ENCODE data around the gene ATP5ME.
A peak's percentile ranks its signal among the peaks of the same experiment; 100 is the strongest.
"Not testable (repeated sequence)": the region's sequence is repeated elsewhere in the genome, so short reads cannot be mapped to it uniquely, and the experiment has no call there.

Gene ATP5ME

GRCh38 chr4:705278-706082 is 31.4 kb upstream of the ATP5ME start, which contains the start of gene PCGF3:
Gene PCGF3, plus strand, starts transcription at chr4:705832. Its CDS starts 27,849 bp downstream, at chr4:733681.
- peak; percentile 94 to 97 for DNase-seq (ENCODE audit: low read depth in 1 of 2, low spot score in 1 of 2)

- no peak for DNase-seq (ENCODE audit: low read depth in 1 of 2, low spot score in 1 of 2)
These were observed 30.8 kb upstream of the ATP5ME start for GRCh38 chr4:704971-705277.

GRCh38 chr4:704198-704891 is 30.3 kb upstream of the ATP5ME start:
- DNase-seq (ENCODE audit: low read depth in 1 of 2, low spot score in 1 of 2) = no peak

GRCh38 chr4:703336-704197 is 29.5 kb upstream of the ATP5ME start:
- DNase-seq (ENCODE audit: low read depth in 1 of 2, low spot score in 1 of 2) = no peak

- DNase-seq (ENCODE audit: low read depth in 1 of 2, low spot score in 1 of 2) = no peak
These were observed 28.6 kb upstream of the ATP5ME start for GRCh38 chr4:702618-703048.

GRCh38 chr4:700587-701264 is 26.6 kb upstream of the ATP5ME start:
- no peak for DNase-seq (ENCODE audit: low read depth in 1 of 2, low spot score in 1 of 2)

- DNase-seq (ENCODE audit: low read depth in 1 of 2, low spot score in 1 of 2) = no peak
These were observed 25.9 kb upstream of the ATP5ME start for GRCh38 chr4:699816-700580.

- DNase-seq (ENCODE audit: low read depth in 1 of 2, low spot score in 1 of 2) = not testable (repeated sequence)
These were observed 20.4 kb upstream of the ATP5ME start for GRCh38 chr4:694341-694940.

- DNase-seq (ENCODE audit: low read depth in 1 of 2, low spot score in 1 of 2) = no peak
These were observed 18.9 kb upstream of the ATP5ME start for GRCh38 chr4:692771-693554.

- DNase-seq (ENCODE audit: low read depth in 1 of 2, low spot score in 1 of 2) = no peak
These were observed 15.6 kb upstream of the ATP5ME start for GRCh38 chr4:689723-690122.

- no peak for DNase-seq (ENCODE audit: low read depth in 1 of 2, low spot score in 1 of 2)
These were observed 15.0 kb upstream of the ATP5ME start, which contains the start of gene SLC49A3 for GRCh38 chr4:688854-689681. Gene SLC49A3, minus strand, starts transcription at chr4:689151. Its CDS starts 24 bp downstream, at chr4:689127.

- no peak for DNase-seq (ENCODE audit: low read depth in 1 of 2, low spot score in 1 of 2)
These were observed 14.1 kb upstream of the ATP5ME start for GRCh38 chr4:687971-688853.

- no peak for DNase-seq (ENCODE audit: low read depth in 1 of 2, low spot score in 1 of 2)
These were observed 13.2 kb upstream of the ATP5ME start for GRCh38 chr4:687048-687970.

GRCh38 chr4:686413-687040 is 12.5 kb upstream of the ATP5ME start:
- no peak for DNase-seq (ENCODE audit: low read depth in 1 of 2, low spot score in 1 of 2)

- no peak for DNase-seq (ENCODE audit: low read depth in 1 of 2, low spot score in 1 of 2)
These were observed 11.8 kb upstream of the ATP5ME start for GRCh38 chr4:685679-686412.
